Effector memory CD4-positive, alpha-beta T cell (primary cell): Measurements from ENCODE around the gene DNPEP.

Experiments
- DNase-seq, 3 donors: peaks; one replicate each; pipeline ENCODE4 v3.0.0-alpha.2; 2020
- H3K27ac ChIP-seq: 2 replicates; pipeline ENCODE4 v1.7.0; 2013; ENCODE audit warnings: mild to moderate bottlenecking, low read length, moderate library complexity; ENCODE audit not compliant: insufficient read depth, poor library complexity, severe bottlenecking
- H3K27me3 ChIP-seq: replicated peaks from 2 replicates; pipeline ENCODE4 v1.7.0; 2013; ENCODE audit warnings: mild to moderate bottlenecking, low read length; ENCODE audit not compliant: insufficient read depth, control insufficient read depth, poor library complexity, severe bottlenecking
- H3K36me3 ChIP-seq: 2 replicates; pipeline ENCODE4 v1.7.0; 2013; ENCODE audit warnings: mild to moderate bottlenecking, low read length, moderate library complexity; ENCODE audit not compliant: control insufficient read depth, insufficient read depth
- H3K4me1 ChIP-seq: 2 replicates; pipeline ENCODE4 v1.7.0; 2013; ENCODE audit warnings: low read length, mild to moderate bottlenecking; ENCODE audit not compliant: control insufficient read depth, insufficient read depth, poor library complexity, severe bottlenecking
- H3K4me3 ChIP-seq: 2 replicates; pipeline ENCODE4 v1.7.0; 2013; ENCODE audit warnings: low read length, low read depth, mild to moderate bottlenecking; ENCODE audit not compliant: insufficient read depth, poor library complexity, severe bottlenecking
- H3K9me3 ChIP-seq: 2 replicates; pipeline ENCODE4 v1.7.0; 2013; ENCODE audit warnings: mild to moderate bottlenecking, low read length, moderate library complexity; ENCODE audit not compliant: control insufficient read depth

DNPEP gene

DNA sequence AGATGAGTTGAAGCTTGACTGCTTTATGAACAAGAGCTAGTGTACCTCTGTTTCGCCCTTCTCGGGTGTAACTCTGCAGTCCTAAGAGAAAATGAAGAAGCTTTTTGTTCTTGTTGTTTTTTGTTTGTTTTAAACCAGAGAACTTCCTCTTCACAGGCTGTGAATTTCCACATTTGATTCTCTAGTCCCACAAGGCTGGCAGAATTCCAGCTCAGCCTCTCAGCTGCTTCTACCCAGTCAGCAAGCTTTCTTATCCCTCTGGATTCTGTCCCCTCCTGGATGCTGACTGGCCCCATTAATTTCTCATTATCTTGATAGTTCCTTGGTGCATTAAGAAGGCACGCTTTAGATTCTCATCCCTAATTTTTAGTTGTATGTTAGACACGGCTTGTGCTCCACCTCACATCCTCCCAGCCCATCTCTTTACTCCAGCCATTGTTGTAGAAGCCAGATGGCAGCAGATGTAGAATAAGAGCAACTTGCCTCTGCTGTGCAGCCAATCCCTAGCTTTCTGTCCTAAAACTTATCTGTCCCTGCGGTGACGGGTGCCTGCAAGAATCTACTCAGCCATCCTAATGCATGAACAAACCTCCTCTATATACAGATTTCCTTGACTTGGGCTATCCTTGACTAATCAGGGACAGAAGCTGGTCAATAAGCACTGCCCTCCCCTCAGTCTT is 42.8 kb downstream of the DNPEP start:
- Histone ChIP-seq H3K9me3 (no peaks in the 10 kb centered on the region), H3K36me3 (no peaks in the 10 kb centered on the region), H3K4me3 (no peak overlapping the region), H3K4me1 (no peaks in the 10 kb centered on the region), H3K27me3 (peaks cover 5% of the 10 kb centered on the region), H3K27ac (no peak overlapping the region)
- no peak for DNase-seq

DNA sequence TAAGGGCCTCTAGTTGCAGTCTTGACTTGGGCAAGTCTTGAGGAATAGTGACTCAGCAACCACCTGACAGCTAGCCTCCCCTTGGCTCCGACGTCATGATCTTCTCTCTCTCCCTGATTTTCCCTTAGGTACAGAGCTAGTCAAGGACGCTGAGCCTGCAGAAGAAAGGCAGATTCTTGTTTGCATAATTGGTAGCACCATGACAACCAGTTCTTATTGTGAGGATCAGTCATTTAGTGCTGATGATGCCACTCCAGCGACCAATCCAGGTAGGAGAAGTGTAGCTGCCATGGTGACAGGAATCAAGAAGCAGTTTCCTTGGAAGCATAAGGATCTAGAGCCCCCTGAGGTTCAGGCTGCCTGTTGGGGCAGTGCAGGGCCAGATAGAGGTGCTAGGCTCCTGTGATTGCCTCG is 52.3 kb downstream of the DNPEP start:
- H3K36me3 ChIP-seq: no peaks in the 10 kb centered on the region
- no peak overlapping the region for H3K4me3 ChIP-seq
- no peak overlapping the region for H3K27ac ChIP-seq
- H3K9me3 ChIP-seq: peaks cover 6% of the 10 kb centered on the region
- H3K27me3 ChIP-seq: peaks cover 16% of the 10 kb centered on the region
- no peak for DNase-seq
- H3K4me1 ChIP-seq: no peaks in the 10 kb centered on the region

DNA sequence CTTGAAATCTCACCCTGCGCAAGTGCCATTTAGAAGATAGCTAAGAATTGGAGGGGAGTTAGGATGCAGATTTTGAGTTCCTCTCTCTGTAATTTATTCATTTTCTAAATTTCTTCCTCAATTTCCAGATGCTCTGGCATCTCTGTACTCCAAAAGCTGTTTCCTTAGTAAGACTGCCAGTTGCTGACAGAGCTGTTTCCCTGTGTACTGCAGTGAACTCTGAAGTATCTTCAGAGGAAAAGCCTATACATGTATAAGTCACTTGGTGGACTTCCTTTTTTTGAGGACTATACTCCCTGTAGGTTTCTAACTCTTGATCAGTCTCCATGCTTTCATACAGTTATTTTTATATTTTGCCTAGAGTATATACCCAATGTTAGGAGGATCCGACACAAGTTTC is 53.6 kb downstream of the DNPEP start:
- H3K4me1 ChIP-seq: no peaks in the 10 kb centered on the region
- no peak overlapping the region for H3K27ac ChIP-seq
- no peaks in the 10 kb centered on the region for H3K36me3 ChIP-seq
- H3K9me3 ChIP-seq: peaks cover 6% of the 10 kb centered on the region
- no peak overlapping the region for H3K4me3 ChIP-seq
- DNase-seq: no peak
- H3K27me3 ChIP-seq: peaks cover 16% of the 10 kb centered on the region

DNA sequence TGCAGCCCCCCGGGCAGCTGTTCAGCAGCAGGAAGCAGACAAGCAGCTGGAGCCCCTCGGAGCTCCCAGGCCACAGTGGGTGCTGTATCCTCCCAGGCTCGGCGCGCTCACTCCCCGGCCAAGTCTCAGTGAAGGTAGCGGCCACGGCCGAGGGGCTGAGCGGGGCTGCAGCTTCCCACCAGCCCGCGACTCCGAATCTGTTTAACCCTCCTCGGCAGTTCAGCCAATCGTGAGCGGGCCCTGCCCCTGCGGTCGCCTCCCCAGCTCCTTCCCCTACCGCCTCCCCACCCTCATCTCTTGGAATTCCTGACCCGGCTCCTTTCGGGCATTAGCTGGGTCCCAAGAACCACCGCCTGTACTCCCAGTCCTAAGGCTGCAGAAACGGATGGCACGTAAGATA is 55.2 kb downstream of the DNPEP start, which contains the start of gene RESP18:
TSS of gene RESP18 (minus strand) at position 203 of the 400 bp plus-strand sequence.
- H3K27ac ChIP-seq: no peak within 1 kb of the TSS
- peaks cover 6% of the 10 kb centered on the region for H3K9me3 ChIP-seq
- no peaks in the 10 kb centered on the region for H3K4me1 ChIP-seq
- peaks cover 16% of the 10 kb centered on the region for H3K27me3 ChIP-seq
- no peaks in the 10 kb centered on the region for H3K36me3 ChIP-seq
- H3K4me3 ChIP-seq: no peak within 1 kb of the TSS
- no peak for DNase-seq

DNA sequence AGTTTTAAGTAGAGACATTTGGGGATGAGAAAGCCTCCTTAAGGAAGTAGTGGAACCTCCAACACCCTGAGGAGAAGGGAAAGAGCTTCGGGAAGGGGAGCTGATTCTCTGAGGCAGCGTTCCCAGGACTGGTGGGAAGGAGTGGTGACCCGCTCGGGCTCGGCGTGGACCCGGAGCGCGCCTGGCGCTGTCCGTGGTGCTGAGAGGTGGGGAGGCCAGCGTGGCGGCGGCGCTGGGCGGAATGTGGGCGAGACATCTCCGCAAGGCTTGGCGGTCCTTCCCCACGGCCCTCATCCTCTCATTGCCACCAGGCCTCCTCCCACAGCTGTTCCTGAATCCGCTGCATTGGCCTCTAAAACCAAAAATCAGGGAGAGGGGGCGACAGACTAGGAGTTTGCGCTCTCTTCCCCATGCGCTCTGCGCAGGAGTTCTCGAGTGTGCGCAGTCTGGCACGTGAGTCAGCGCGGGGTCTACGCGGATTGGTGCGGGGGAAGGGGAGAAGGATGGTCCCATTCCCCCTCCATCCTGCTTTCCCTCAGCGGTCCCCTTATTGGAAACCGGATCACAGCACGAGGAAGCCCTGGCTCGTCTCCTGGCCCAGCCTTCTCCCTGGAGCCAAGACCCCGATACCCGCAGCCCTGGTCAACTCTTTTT is 56.0 kb downstream of the DNPEP start:
- Histone ChIP-seq H3K27ac (no peak overlapping the region), H3K4me3 (no peak overlapping the region), H3K36me3 (no peaks in the 10 kb centered on the region), H3K9me3 (peaks cover 6% of the 10 kb centered on the region), H3K27me3 (peaks cover 16% of the 10 kb centered on the region), H3K4me1 (no peaks in the 10 kb centered on the region)
- DNase-seq: no peak

DNA sequence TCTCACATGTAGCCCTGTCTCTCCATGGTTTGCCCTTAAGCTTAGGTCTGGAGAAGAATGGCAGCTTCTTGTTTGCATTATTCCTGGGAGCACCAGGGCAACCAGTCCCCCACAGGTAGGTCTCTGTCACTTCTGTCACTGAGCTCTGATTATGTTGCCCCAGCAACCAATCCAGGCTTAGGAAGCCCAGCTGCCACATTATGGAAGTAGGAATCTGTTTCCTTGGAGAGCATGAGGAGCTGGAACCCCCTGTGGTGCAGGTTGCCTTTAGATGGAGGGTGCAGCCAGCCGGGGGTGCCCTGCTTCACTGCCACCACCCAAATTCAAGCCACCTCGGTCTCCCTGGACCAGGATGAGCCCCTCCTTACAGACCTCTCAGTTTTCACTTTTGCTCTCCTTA is 60.0 kb downstream of the DNPEP start:
- H3K27me3 ChIP-seq: peaks cover 12% of the 10 kb centered on the region

DNA sequence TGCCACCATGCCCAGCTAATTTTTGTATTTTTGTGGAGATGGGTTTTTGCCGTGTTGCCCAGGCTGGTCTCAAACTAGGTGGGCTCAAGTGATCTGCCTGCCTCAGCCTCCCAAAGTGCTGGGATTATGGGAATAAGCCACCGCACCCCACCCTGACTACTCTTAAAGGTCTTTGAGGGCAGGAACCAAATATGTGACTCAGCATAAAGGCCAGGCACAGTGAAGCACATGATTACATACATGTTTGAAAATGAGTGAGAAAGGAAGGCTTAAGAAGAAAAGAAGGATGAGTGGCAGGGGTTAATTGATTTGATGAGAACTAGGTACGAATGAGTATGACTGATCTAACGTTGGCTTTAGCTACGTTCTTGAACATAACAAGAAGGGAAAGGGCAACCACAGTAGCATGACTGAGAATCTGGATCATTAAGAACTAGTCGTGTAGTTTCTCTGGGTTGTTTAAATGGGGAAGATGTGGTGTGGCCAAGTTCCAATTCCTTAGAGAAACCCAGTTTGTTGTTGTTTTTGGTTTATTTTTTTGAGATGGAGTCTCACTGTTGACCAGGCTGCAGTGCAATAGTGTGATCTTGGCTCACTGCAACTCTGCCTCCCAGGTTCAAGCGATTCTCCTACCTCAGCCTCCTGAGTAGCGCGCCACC is 61.9 kb downstream of the DNPEP start:
- H3K36me3 ChIP-seq: no peaks in the 10 kb centered on the region
- H3K4me3 ChIP-seq: no peak overlapping the region
- no peak overlapping the region for H3K27ac ChIP-seq
- H3K4me1 ChIP-seq: no peaks in the 10 kb centered on the region
- no peaks in the 10 kb centered on the region for H3K9me3 ChIP-seq
- H3K27me3 ChIP-seq: peaks cover 2% of the 10 kb centered on the region
- no peak for DNase-seq

More for the DNA sequence above, 60.0 kb downstream of the DNPEP start:
- H3K27ac ChIP-seq: no peak overlapping the region
- no peak overlapping the region for H3K4me3 ChIP-seq
- no peaks in the 10 kb centered on the region for H3K9me3 ChIP-seq
- no peaks in the 10 kb centered on the region for H3K4me1 ChIP-seq
- no peaks in the 10 kb centered on the region for H3K36me3 ChIP-seq
- DNase-seq: no peak

DNA sequence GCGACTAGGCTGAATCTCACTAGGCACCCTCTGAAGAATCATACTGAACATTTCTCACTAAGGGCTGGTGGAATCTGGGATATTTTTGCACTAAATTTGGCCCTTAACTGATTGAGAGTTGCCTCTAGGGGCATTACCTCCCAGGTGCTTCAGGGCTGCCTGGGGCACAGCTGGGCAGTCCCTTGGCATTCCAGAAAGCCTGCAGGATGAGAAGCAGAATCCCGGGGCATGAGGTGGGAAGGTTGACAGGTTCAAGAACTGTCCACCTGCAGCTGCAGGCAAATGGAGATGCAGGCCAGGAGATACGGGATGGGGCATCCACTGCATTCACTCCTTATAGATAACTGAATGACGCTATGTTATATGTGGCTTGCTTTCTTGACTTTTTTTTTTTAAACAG is 62.6 kb downstream of the DNPEP start:
- Histone ChIP-seq H3K27me3 (peaks cover 2% of the 10 kb centered on the region), H3K4me3 (no peak overlapping the region), H3K27ac (no peak overlapping the region), H3K36me3 (no peaks in the 10 kb centered on the region), H3K9me3 (no peaks in the 10 kb centered on the region), H3K4me1 (no peaks in the 10 kb centered on the region)
- no peak for DNase-seq

DNA sequence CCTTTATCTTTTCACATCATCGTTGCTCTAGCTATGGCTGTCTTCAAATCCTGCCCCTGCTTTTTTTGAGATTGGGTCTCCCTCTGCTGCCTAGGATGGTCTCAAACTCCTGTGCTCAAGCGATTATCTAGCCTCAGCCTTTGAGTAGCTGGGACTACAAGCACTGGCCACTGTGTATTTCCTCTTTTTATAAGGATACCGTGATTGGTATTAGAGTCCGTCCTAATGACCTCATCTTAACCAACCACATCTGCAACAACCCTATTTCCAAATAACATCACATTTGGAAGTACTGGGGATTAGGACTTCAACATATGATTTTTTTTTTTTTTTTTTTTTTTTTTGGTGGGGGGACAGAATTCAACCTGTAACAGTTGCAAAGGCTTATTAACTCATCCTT is 64.3 kb downstream of the DNPEP start:
- Histone ChIP-seq H3K4me3 (no peak overlapping the region), H3K4me1 (no peaks in the 10 kb centered on the region), H3K9me3 (no peaks in the 10 kb centered on the region), H3K27ac (no peak overlapping the region), H3K27me3 (peaks cover 2% of the 10 kb centered on the region), H3K36me3 (no peaks in the 10 kb centered on the region)
- DNase-seq: no peak
